ENCODE data around the gene IRF9.

The IRF9 gene

GRCh38 chr14:24159777-24160498 is 1.1 kb upstream of the IRF9 start:
- Histone ChIP-seq H3K27ac (peak overlapping the region; percentile 84 to 93), H3K9me3 (no peaks in the 10 kb centered on the region), H3K4me1 (peaks cover 0 to 37% (median 28%) of the 10 kb centered on the region in 4 donors), H3K27me3 (no peaks in the 10 kb centered on the region), H3K36me3 (peaks cover 59 to 79% (median 60%) of the 10 kb centered on the region in 3 donors), H3K4me3 (no peak overlapping the region)
- intact Hi-C loops (cut with DNase I; ENCODE audit: low total_unique reads): no loop called here
- DNase-seq: no peak
- TF ChIP-seq CTCF (IDR thresholded peaks at IDR 0.05): no peak

- Histone ChIP-seq H3K4me1 (peaks cover 0 to 37% (median 28%) of the 10 kb centered on the region in 4 donors), H3K27ac (peak overlapping the region; percentile 84 to 93), H3K4me3 (no peak overlapping the region), H3K27me3 (no peaks in the 10 kb centered on the region), H3K36me3 (peaks cover 59 to 79% (median 60%) of the 10 kb centered on the region in 3 donors), H3K9me3 (no peaks in the 10 kb centered on the region)
- no peak for TF ChIP-seq CTCF (IDR thresholded peaks at IDR 0.05)
- intact Hi-C loops (cut with DNase I; ENCODE audit: low total_unique reads): no loop called here
- DNase-seq: no peak
These were observed 591 bp upstream of the IRF9 start for GRCh38 chr14:24160499-24160849.

GRCh38 chr14:24162093-24162492 is 1.0 kb downstream of the IRF9 start:
- intact Hi-C loops (cut with DNase I; ENCODE audit: low total_unique reads): no loop called here
- H3K9me3 ChIP-seq: no peaks in the 10 kb centered on the region
- H3K36me3 ChIP-seq: peaks cover 57 to 79% (median 60%) of the 10 kb centered on the region in 3 donors
- peak overlapping the region; percentile 69 to 72 for H3K4me3 ChIP-seq
- no peaks in the 10 kb centered on the region for H3K27me3 ChIP-seq
- H3K27ac ChIP-seq: peak overlapping the region; percentile 84 to 93
- TF ChIP-seq CTCF (IDR thresholded peaks at IDR 0.05): no peak
- DNase-seq: no peak
- H3K4me1 ChIP-seq: peaks cover 0 to 37% (median 28%) of the 10 kb centered on the region in 4 donors

- no peak for TF ChIP-seq CTCF (IDR thresholded peaks at IDR 0.05)
- intact Hi-C loops (cut with DNase I; ENCODE audit: low total_unique reads): no loop called here
- Histone ChIP-seq H3K4me1 (peaks cover 0 to 37% (median 28%) of the 10 kb centered on the region in 4 donors), H3K36me3 (peaks cover 47 to 82% (median 63%) of the 10 kb centered on the region in 3 donors), H3K27me3 (no peaks in the 10 kb centered on the region), H3K9me3 (no peaks in the 10 kb centered on the region), H3K4me3 (no peak overlapping the region), H3K27ac (no peak overlapping the region)
- no peak for DNase-seq
These were observed 3.5 kb downstream of the IRF9 start for GRCh38 chr14:24164518-24164991.

- intact Hi-C loops (cut with DNase I; ENCODE audit: low total_unique reads): no loop called here
- TF ChIP-seq CTCF (IDR thresholded peaks at IDR 0.05): no peak
- Histone ChIP-seq H3K4me1 (peaks cover 0 to 32% (median 23%) of the 10 kb centered on the region in 4 donors), H3K4me3 (no peak overlapping the region), H3K27ac (no peak overlapping the region), H3K36me3 (peaks cover 47 to 78% (median 63%) of the 10 kb centered on the region in 3 donors), H3K27me3 (no peaks in the 10 kb centered on the region), H3K9me3 (no peaks in the 10 kb centered on the region)
- DNase-seq: no peak
These were observed 4.7 kb downstream of the IRF9 start for GRCh38 chr14:24165785-24166184.

Data from tibial artery (tissue), 4 donors.